HepG2 (cell line): ENCODE data around the gene ATP5F1E. TPM values are rescaled to one million over a fixed set of nuclear protein-coding genes. Genes with fewer than 3 reads are reported as not detected.

Source experiments
- ATAC-seq: fragments of 200-7000 bp; cut with Tn5 transposase; 3 replicates; pipeline ENCODE4 v1.9.1; 2020; ENCODE audit warnings: mild to moderate bottlenecking, moderate library complexity
- BruUV-seq: library from RNA; stranded (reverse); fragments of 400-500 nt; replicated peaks from 2 replicates; lab custom pipeline; 2021; lab: Mats Ljungman, UMichigan
- CTCF ChIA-PET: fragments of 300-600 bp; formaldehyde crosslinking; extraction: SDS; loops from one replicate; lab custom pipeline; 2021; ENCODE audit warnings: low total read pairs, inconsistent platforms, low intra/inter-chr PET ratio; lab: Yijun Ruan, JAX
- POLR2A ChIA-PET: fragments of 350-600 bp; sonication (Branson Sonifier 250); formaldehyde crosslinking; loops from one replicate; lab custom pipeline; 2020; ENCODE audit warnings: antibody characterized with exemption, inconsistent platforms; lab: Yijun Ruan, JAX
- DNase-seq: peaks from one replicate; pipeline ENCODE4 v3.0.0-alpha.2; 2015; ENCODE audit warnings: low spot score
- FAIRE-seq: peaks from 3 replicates; lab custom pipeline; 2011; peaks lifted over from hg19 to GRCh38; lab: Jason Lieb, UNC
- H2AFZ ChIP-seq: one replicate; pipeline ENCODE4 v1.6.1; 2011; ENCODE audit warnings: low read length, inconsistent platforms
- H3K27ac ChIP-seq: fragments of 300-600 bp; 3 replicates; pipeline ENCODE4 v1.8.0; 2011; ENCODE audit warnings: mixed run types, mild to moderate bottlenecking, mixed read lengths, low read length, inconsistent platforms; ENCODE audit not compliant: insufficient read depth; ENCODE audit errors: extremely low read length
- H3K27me3 ChIP-seq, 2 experiments: fragments of 200-600 bp in 1 of 2; 2 replicates in 1 of 2; 3 replicates in 1 of 2; pipeline versions ENCODE4 v1.6.0 to v1.8.0; 2011; ENCODE audit warnings: low read length in 2 of 2, mild to moderate bottlenecking in 2 of 2, moderate library complexity in 2 of 2, inconsistent platforms in 1 of 2; ENCODE audit not compliant: insufficient read depth in 2 of 2, control insufficient read depth in 1 of 2
- H3K36me3 ChIP-seq, 2 experiments: fragments of 200-600 bp in 1 of 2; replicated peaks in 1 of 2; 2 replicates in 1 of 2; 3 replicates in 1 of 2; pipeline versions ENCODE4 v1.5.1 to v1.8.0; 2011; ENCODE audit warnings: low read length in 2 of 2, inconsistent platforms in 1 of 2; ENCODE audit not compliant: insufficient read depth in 2 of 2, control insufficient read depth in 1 of 2
- H3K4me1 ChIP-seq: 2 replicates; pipeline ENCODE4 v1.5.1; 2012; ENCODE audit warnings: low read length, inconsistent platforms; ENCODE audit not compliant: insufficient read depth
- H3K4me2 ChIP-seq: 2 replicates; pipeline ENCODE4 v1.6.0; 2011; ENCODE audit warnings: low read depth, low read length, inconsistent platforms
- H3K4me3 ChIP-seq, 3 experiments: fragments of 200-600 bp in 1 of 3; sonication (generic), shearing (Covaris generic) in 1 of 3; replicated peaks in 1 of 3; 2 replicates each; pipeline ENCODE4 v1.5.1; 2011 to 2016; ENCODE audit warnings: low read length in 3 of 3, inconsistent platforms in 2 of 3, low read depth in 2 of 3, mild to moderate bottlenecking in 2 of 3, control low read depth in 1 of 3, mixed read lengths in 1 of 3; ENCODE audit not compliant: insufficient read depth in 1 of 3
- H3K79me2 ChIP-seq: one replicate; pipeline ENCODE4 v1.6.1; 2011; ENCODE audit warnings: low read length, inconsistent platforms; ENCODE audit not compliant: insufficient read depth
- H3K9ac ChIP-seq: 2 replicates; pipeline ENCODE4 v1.6.0; 2011; ENCODE audit warnings: mild to moderate bottlenecking, low read depth, low read length, inconsistent platforms; ENCODE audit not compliant: insufficient read depth
- H3K9me3 ChIP-seq: 2 replicates; pipeline ENCODE4 v1.5.1; 2012; ENCODE audit warnings: mild to moderate bottlenecking, low read length
- H4K20me1 ChIP-seq: 2 replicates; pipeline ENCODE4 v1.6.0; 2011; ENCODE audit warnings: inconsistent platforms, mild to moderate bottlenecking, low read length, moderate library complexity; ENCODE audit not compliant: insufficient read depth
- DDIT3 ChIP-seq: sonication (generic); formaldehyde crosslinking; IDR thresholded peaks from 2 replicates; pipeline ENCODE4 v1.4.0; 2020; ENCODE audit warnings: mild to moderate bottlenecking, missing genetic modification reagents
- GMEB1 ChIP-seq: sonication (generic); formaldehyde crosslinking; IDR thresholded peaks from 2 replicates; pipeline ENCODE4 v1.5.1; 2020; ENCODE audit warnings: missing genetic modification reagents, mild to moderate bottlenecking, borderline replicate concordance
- ISX ChIP-seq: sonication (generic); formaldehyde crosslinking; conservative IDR thresholded peaks from 2 replicates; pipeline ENCODE4 v1.5.0; 2020; ENCODE audit warnings: missing genetic modification reagents
- LBX2 ChIP-seq: sonication (generic); formaldehyde crosslinking; IDR thresholded peaks from 2 replicates; pipeline ENCODE4 v1.5.0; 2020; ENCODE audit warnings: missing genetic modification reagents, mild to moderate bottlenecking, borderline replicate concordance
- NFE2 ChIP-seq: sonication (generic); formaldehyde crosslinking; IDR thresholded peaks from 2 replicates; pipeline ENCODE4 v1.4.0; 2020; ENCODE audit warnings: missing genetic modification reagents
- NRL ChIP-seq: sonication (generic); formaldehyde crosslinking; IDR thresholded peaks from 2 replicates; pipeline ENCODE4 v1.5.0; 2020; ENCODE audit warnings: missing genetic modification reagents, mild to moderate bottlenecking, moderate library complexity, borderline replicate concordance
- PCBP1 ChIP-seq: fragments of 200-400 bp; formaldehyde crosslinking; IDR thresholded peaks from 2 replicates; pipeline ENCODE4 v1.6.1; 2017; ENCODE audit warnings: mild to moderate bottlenecking, low read depth, low read length, borderline replicate concordance
- REL ChIP-seq: sonication (generic); formaldehyde crosslinking; conservative IDR thresholded peaks from 2 replicates; pipeline ENCODE4 v1.8.0; 2022; ENCODE audit warnings: mild to moderate bottlenecking, missing genetic modification reagents, moderate library complexity
- ZBTB49 ChIP-seq: sonication (generic); formaldehyde crosslinking; IDR thresholded peaks from 2 replicates; pipeline ENCODE4 v1.4.0; 2020; ENCODE audit warnings: missing genetic modification reagents, borderline replicate concordance
- ZNF280B ChIP-seq: sonication (generic); formaldehyde crosslinking; IDR thresholded peaks from 2 replicates; pipeline ENCODE4 v1.5.0; 2020; ENCODE audit warnings: missing genetic modification reagents, mild to moderate bottlenecking, borderline replicate concordance
- ZNF550 ChIP-seq: sonication (generic); formaldehyde crosslinking; IDR thresholded peaks from 2 replicates; pipeline ENCODE4 v1.4.0; 2020; ENCODE audit warnings: mild to moderate bottlenecking, missing genetic modification reagents, borderline replicate concordance
- ZNF552 ChIP-seq: sonication (generic); formaldehyde crosslinking; IDR thresholded peaks from 2 replicates; pipeline ENCODE4 v1.9.0; 2022; ENCODE audit warnings: missing genetic modification reagents, mild to moderate bottlenecking, borderline replicate concordance
- ZNF597 ChIP-seq: sonication (generic); formaldehyde crosslinking; IDR thresholded peaks from 2 replicates; pipeline ENCODE4 v1.5.0; 2020; ENCODE audit warnings: missing genetic modification reagents
- ZNF75D ChIP-seq: sonication (generic); formaldehyde crosslinking; IDR thresholded peaks from 2 replicates; pipeline ENCODE4 v1.8.1; 2023; ENCODE audit warnings: missing genetic modification reagents, mild to moderate bottlenecking, borderline replicate concordance
- WGBS: methylation state at CpG from one replicate; pipeline ENCODE4 v1.1.6; 2017; ENCODE audit warnings: low lambda C conversion rate; 5-methylcytosine and 5-hydroxymethylcytosine counted together
- in situ Hi-C: cut with HindIII; loops from 2 replicates; pipeline ENCODE4 v1.10.0; 2017; ENCODE audit warnings: low pct_unique_long_range_greater_than_20kb; ENCODE audit not compliant: extremely low pct_ligation_motif_present
- intact Hi-C: fragments of 100-400 bp; cut with micrococcal nuclease; formaldehyde crosslinking; loops from one replicate; pipeline ENCODE4 v1.10.0; 2022; ENCODE audit not compliant: unreplicated experiment
- polyA plus RNA-seq, 8 experiments: library from polyadenylated mRNA; depleted of rRNA in 3 of 8; stranded (reverse) in 7 of 8; unstranded in 1 of 8; fragments of >200 nt; fragmentation: Illumina TruSeq in 4 of 8; extraction: Trizol in 4 of 8; gene quantifications; 2 replicates each; pipeline versions ENCODE4 v1.2.1 to v1.2.3, GENCODE V29; 2011 to 2016; ENCODE audit warnings: low read depth in 4 of 8, missing spikeins in 1 of 8, mixed read lengths in 1 of 8; ENCODE audit not compliant: insufficient read depth in 1 of 8
- total RNA-seq, 5 experiments: library from RNA; depleted of rRNA; stranded (reverse); fragments of >200 nt; fragmentation: Illumina TruSeq; extraction: Trizol; gene quantifications; 2 replicates each; pipeline ENCODE4 v1.2.3, GENCODE V29; 2016; ENCODE audit warnings: low read depth in 1 of 5

ATP5F1E gene
- total and polyA plus RNA-seq, 2 of the 13 experiments (the other 11 are each of a cell fraction or from before 2014, with no cell fraction given): 121 to 134 TPM

- FAIRE-seq: no peak
- TF ChIP-seq REL: no peak
- TF ChIP-seq DDIT3: no peak
- no peak for TF ChIP-seq PCBP1
- no peak for TF ChIP-seq ZNF550 (CRISPR knock-in tag)
- 0 out of 2 replicates have a peak, but pooled peaks have one; percentile 38 for TF ChIP-seq NRL (CRISPR knock-in tag)
- TF ChIP-seq ZNF552 (CRISPR knock-in tag): no peak
- no peak for TF ChIP-seq ISX (CRISPR knock-in tag)
- TF ChIP-seq LBX2 (CRISPR knock-in tag): no peak
- TF ChIP-seq ZNF75D (CRISPR knock-in tag): no peak
- TF ChIP-seq NFE2 (CRISPR knock-in tag): no peak
- TF ChIP-seq ZNF280B (CRISPR knock-in tag): peak; percentile 47; the same call in 1 of the 2 replicates
- TF ChIP-seq ZBTB49 (CRISPR knock-in tag): no peak
- TF ChIP-seq GMEB1 (CRISPR knock-in tag): no peak
- no peak for TF ChIP-seq ZNF597 (CRISPR knock-in tag)
These were observed 41.3 kb downstream of the ATP5F1E start for GRCh38 chr20:58990651-58991445.

More at GRCh38 chr20:58990651-58991445, 41.3 kb downstream of the ATP5F1E start:
- Histone ChIP-seq H3K27me3 (no peaks in the 10 kb centered on the region), H3K9me3 (no peaks in the 10 kb centered on the region), H3K4me2 (no peak overlapping the region), H3K36me3 (peaks cover 69 to 95% of the 10 kb centered on the region in 2 experiments), H3K9ac (peak overlapping the region; percentile 3; the same call in 1 of the 2 replicates), H3K4me3 (no peak overlapping the region), H3K27ac (no peak overlapping the region), H2AFZ (no peak overlapping the region), H3K4me1 (peaks cover 68% of the 10 kb centered on the region), H3K79me2 (peaks cover 5% of the 10 kb centered on the region), H4K20me1 (no peaks in the 10 kb centered on the region; the same call in 1 of the 2 replicates)
- WGBS: 97% methylated on average over 14 of the region's 14 CpGs
- ATAC-seq (no peak), DNase-seq (no peak)
- ChIA-PET CTCF (no interaction called here), POLR2A (interaction anchor here (0.9 to 1.9 kb wide), 4 partner anchors 10 to 41 kb away, joined by 3 to 7 read pairs (median 6); partner anchors contain the start of gene ATP5F1E)
- in situ Hi-C loops: no loop called here
- intact Hi-C loops: loop anchor here (1.0 kb wide), 1 partner anchor 10 kb away; the partner anchor contains the start of gene NELFCD
- BruUV-seq: no TSS peak
